A549 (cell line): Measurements from ENCODE around the gene PRKN. TPM values are rescaled to one million over a fixed set of nuclear protein-coding genes. Genes with fewer than 3 reads are reported as not detected.

Experiments used
- ATAC-seq, 2 experiments: fragments of 200-7000 bp in 1 of 2; fragments of >200 bp in 1 of 2; cut with Nextera tagmentation in 1 of 2; cut with Tn5 transposase in 1 of 2; 3 replicates each; pipeline versions ENCODE4 v1.8.0 to v1.9.1; 2018 to 2020; ENCODE audit warnings: mild to moderate bottlenecking in 1 of 2, moderate library complexity in 1 of 2
- CTCF ChIA-PET: fragments of 300-600 bp; sonication (Branson Sonifier 250); formaldehyde crosslinking; extraction: SDS; loops from one replicate; lab custom pipeline; 2021; ENCODE audit warnings: antibody characterized with exemption, inconsistent platforms; lab: Yijun Ruan, JAX
- POLR2A ChIA-PET: fragments of 350-600 bp; formaldehyde crosslinking; extraction: SDS; loops from one replicate; lab custom pipeline; 2021; ENCODE audit warnings: antibody characterized with exemption, inconsistent platforms; lab: Yijun Ruan, JAX
- DNase-seq, 2 experiments: peaks; one replicate each; pipeline versions ENCODE4 v3.0.0 to v3.0.0-alpha.2; 2011 to 2016; ENCODE audit warnings: low read depth in 1 of 2, low spot score in 1 of 2
- FAIRE-seq: peaks from 2 replicates; lab custom pipeline; 2011; peaks lifted over from hg19 to GRCh38; lab: Jason Lieb, UNC
- H3K27ac ChIP-seq, 2 experiments: fragments of >200 bp; sonication (Bioruptor Twin); formaldehyde crosslinking; 3 replicates each; pipeline ENCODE4 v1.5.1; 2016 to 2017
- H3K4me1 ChIP-seq: fragments of >200 bp; sonication (Bioruptor Twin); formaldehyde crosslinking; 3 replicates; pipeline ENCODE4 v1.6.1; 2016
- H3K4me2 ChIP-seq: fragments of >200 bp; sonication (Bioruptor Twin); formaldehyde crosslinking; 3 replicates; pipeline ENCODE4 v1.6.1; 2016
- H3K4me3 ChIP-seq: fragments of >200 bp; sonication (Bioruptor Twin); formaldehyde crosslinking; 3 replicates; pipeline ENCODE4 v1.5.1; 2016
- H3K9me3 ChIP-seq: fragments of >200 bp; sonication (Bioruptor Twin); formaldehyde crosslinking; 3 replicates; pipeline ENCODE4 v1.6.1; 2016
- BHLHE40 ChIP-seq: IDR thresholded peaks from 2 replicates; pipeline ENCODE4 v1.6.1; 2012; ENCODE audit warnings: low read depth, low read length, inconsistent platforms
- CHD2 ChIP-seq: fragments of 150-350 bp; IDR thresholded peaks from 2 replicates; pipeline ENCODE4 v1.6.1; 2014; ENCODE audit warnings: low read length; ENCODE audit not compliant: partially characterized antibody
- EHF ChIP-seq: fragments of 250-450 bp; sonication (Bioruptor Pico); IDR thresholded peaks from 2 replicates; pipeline ENCODE4 v1.5.0; 2020; ENCODE audit warnings: mild to moderate bottlenecking
- EP300 ChIP-seq, 2 experiments: fragments of >200 bp; sonication (Bioruptor Twin); formaldehyde crosslinking; IDR thresholded peaks; 2 replicates in 1 of 2; 3 replicates in 1 of 2; pipeline ENCODE4 v1.6.1; 2016 to 2017
- FOSB ChIP-seq: fragments of 250-450 bp; sonication (Bioruptor Pico); IDR thresholded peaks from 2 replicates; pipeline ENCODE4 v1.5.0; 2020; ENCODE audit warnings: mild to moderate bottlenecking, moderate library complexity
- FOXS1 ChIP-seq: fragments of 250-450 bp; sonication (Bioruptor Pico); IDR thresholded peaks from 2 replicates; pipeline ENCODE4 v1.5.0; 2020; ENCODE audit warnings: mild to moderate bottlenecking, moderate library complexity
- HDAC2 ChIP-seq: fragments of 200-600 bp; sonication (generic); IDR thresholded peaks from 2 replicates; pipeline ENCODE4 v1.6.1; 2016
- HES2 ChIP-seq: fragments of >200 bp; sonication (Bioruptor Twin); formaldehyde crosslinking; IDR thresholded peaks from 2 replicates; pipeline ENCODE4 v1.6.1; 2016
- HOXA7 ChIP-seq: fragments of 250-450 bp; sonication (Bioruptor Pico); IDR thresholded peaks from 2 replicates; pipeline ENCODE4 v1.5.0; 2020; ENCODE audit warnings: mild to moderate bottlenecking, moderate library complexity
- HOXB5 ChIP-seq: fragments of 250-450 bp; sonication (Bioruptor Pico); IDR thresholded peaks from 2 replicates; pipeline ENCODE4 v1.5.0; 2020; ENCODE audit warnings: mild to moderate bottlenecking, moderate library complexity
- JUN ChIP-seq, 2 experiments: fragments of >200 bp; sonication (Bioruptor Twin); formaldehyde crosslinking; IDR thresholded peaks; 2 replicates in 1 of 2; 3 replicates in 1 of 2; pipeline ENCODE4 v1.6.1; 2016 to 2017
- NR3C1 ChIP-seq: fragments of >200 bp; sonication (Bioruptor Twin); formaldehyde crosslinking; IDR thresholded peaks from 3 replicates; pipeline ENCODE4 v1.6.1; 2017
- PBX3 ChIP-seq: IDR thresholded peaks from 2 replicates; pipeline ENCODE4 v1.6.1; 2012
- RARB ChIP-seq: fragments of 250-450 bp; sonication (Bioruptor Pico); IDR thresholded peaks from 2 replicates; pipeline ENCODE4 v1.8.0; 2021; ENCODE audit warnings: mild to moderate bottlenecking, moderate library complexity
- RCOR1 ChIP-seq: fragments of 150-350 bp; IDR thresholded peaks from 2 replicates; pipeline ENCODE4 v1.6.1; 2014; ENCODE audit warnings: antibody characterized with exemption, low read length, low read depth
- TFCP2L1 ChIP-seq: fragments of 250-450 bp; sonication (Bioruptor Pico); IDR thresholded peaks from 2 replicates; pipeline ENCODE4 v1.5.0; 2021; ENCODE audit warnings: mild to moderate bottlenecking
- TP53 ChIP-seq: fragments of 250-450 bp; sonication (Bioruptor Pico); IDR thresholded peaks from 2 replicates; pipeline ENCODE4 v1.5.0; 2021; ENCODE audit warnings: mild to moderate bottlenecking, moderate library complexity
- WGBS: methylation state at CpG from one replicate; pipeline ENCODE4 v1.1.6; 2017; ENCODE audit errors: missing lambda C conversion rate; 5-methylcytosine and 5-hydroxymethylcytosine counted together
- polyA plus RNA-seq, 4 experiments: library from polyadenylated mRNA; depleted of rRNA in 3 of 4; stranded (reverse); fragments of >200 nt; fragmentation: RNase III in 1 of 4; extraction: RNeasy Plus Mini Kit Qiagen cat#74134 plus additional on column Dnase treatment in 1 of 4; gene quantifications; 2 replicates in 3 of 4; 3 replicates in 1 of 4; pipeline ENCODE4 v1.2.3, GENCODE V29; 2011 to 2017
- TF ChIP-seq, protein P1 (sequence below): fragments of >200 bp; sonication (Bioruptor Twin); formaldehyde crosslinking; IDR thresholded peaks from 3 replicates; pipeline ENCODE4 v1.5.1; 2016
- TF ChIP-seq, protein P2 (sequence below): fragments of 200-600 bp; sonication (generic); IDR thresholded peaks from 2 replicates; pipeline ENCODE4 v1.6.1; 2016; ENCODE audit warnings: antibody characterized with exemption, mild to moderate bottlenecking, moderate library complexity
- TF ChIP-seq, protein P3 (sequence below): fragments of 450-650 bp; IDR thresholded peaks from 2 replicates; pipeline ENCODE4 v1.6.1; 2014; ENCODE audit warnings: antibody characterized with exemption

Gene PRKN
- polyA plus RNA-seq, 2 of the 4 experiments (the other 2 are of a cell fraction) = 0.36 to 0.39 TPM

DNA sequence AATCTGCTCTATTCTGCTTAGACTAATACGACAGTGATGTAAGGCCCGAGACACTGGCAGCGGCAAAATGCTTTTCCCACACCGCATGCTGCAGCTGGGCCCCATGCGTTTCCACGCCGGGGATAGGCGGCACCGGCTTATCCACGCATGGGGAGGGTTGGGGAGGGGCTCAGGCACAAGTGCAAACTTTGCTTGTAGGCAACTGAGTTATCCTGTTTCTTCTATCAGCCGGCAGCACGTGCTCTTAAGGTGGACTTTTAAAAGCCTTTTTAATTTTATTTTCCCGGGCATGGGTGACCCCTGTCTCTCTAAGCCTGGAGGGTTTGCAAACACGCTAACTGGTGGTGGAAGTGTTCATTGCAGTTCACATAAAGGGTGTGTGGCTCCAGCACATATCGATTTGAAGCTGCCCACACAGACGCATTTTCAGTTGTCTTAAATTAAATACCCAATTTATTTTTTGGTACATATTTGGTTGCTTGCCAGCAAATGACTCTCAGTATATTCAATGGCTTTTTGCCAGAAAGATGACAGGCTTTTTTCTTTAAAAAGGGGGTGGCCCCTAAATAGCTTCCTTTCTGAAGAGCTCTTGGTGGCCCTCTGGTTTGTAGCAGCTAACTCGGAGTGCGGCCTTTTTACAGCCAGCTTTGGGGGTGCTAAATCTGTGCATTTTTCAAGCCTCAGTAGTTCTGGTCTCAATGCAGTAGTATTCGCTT, 891.9 kb downstream of the PRKN start:
- H3K4me3 ChIP-seq = no peak overlapping the region
- FAIRE-seq (no peak), ATAC-seq (no peak), DNase-seq (no peak)
- no peak overlapping the region for H3K4me2 ChIP-seq
- no peaks in the 10 kb centered on the region for H3K9me3 ChIP-seq
- H3K27ac ChIP-seq = no peak overlapping the region
- WGBS = 76% methylated on average over 19 of the region's 19 CpGs
- peaks cover 5% of the 10 kb centered on the region; the same call in 1 of the 3 replicates for H3K4me1 ChIP-seq
- ChIA-PET POLR2A (no interaction called here), CTCF (interaction anchor here (1.5 kb wide), 2 partner anchors 221 to 437 kb away, joined by 3 to 4 read pairs; no protein-coding TSS in a partner anchor)
- TF ChIP-seq TFCP2L1 (CRISPR knock-in tag) (no peak), JUN (IDR thresholded peaks at IDR 0.05) (no peak), RCOR1 (no peak), CHD2 (no peak), EHF (CRISPR knock-in tag) (no peak), EP300 (IDR thresholded peaks at IDR 0.05) (no peak), HES2 (no peak), FOSB (no peak), FOXS1 (CRISPR knock-in tag) (no peak)
- TF ChIP-seq, protein P1, sequence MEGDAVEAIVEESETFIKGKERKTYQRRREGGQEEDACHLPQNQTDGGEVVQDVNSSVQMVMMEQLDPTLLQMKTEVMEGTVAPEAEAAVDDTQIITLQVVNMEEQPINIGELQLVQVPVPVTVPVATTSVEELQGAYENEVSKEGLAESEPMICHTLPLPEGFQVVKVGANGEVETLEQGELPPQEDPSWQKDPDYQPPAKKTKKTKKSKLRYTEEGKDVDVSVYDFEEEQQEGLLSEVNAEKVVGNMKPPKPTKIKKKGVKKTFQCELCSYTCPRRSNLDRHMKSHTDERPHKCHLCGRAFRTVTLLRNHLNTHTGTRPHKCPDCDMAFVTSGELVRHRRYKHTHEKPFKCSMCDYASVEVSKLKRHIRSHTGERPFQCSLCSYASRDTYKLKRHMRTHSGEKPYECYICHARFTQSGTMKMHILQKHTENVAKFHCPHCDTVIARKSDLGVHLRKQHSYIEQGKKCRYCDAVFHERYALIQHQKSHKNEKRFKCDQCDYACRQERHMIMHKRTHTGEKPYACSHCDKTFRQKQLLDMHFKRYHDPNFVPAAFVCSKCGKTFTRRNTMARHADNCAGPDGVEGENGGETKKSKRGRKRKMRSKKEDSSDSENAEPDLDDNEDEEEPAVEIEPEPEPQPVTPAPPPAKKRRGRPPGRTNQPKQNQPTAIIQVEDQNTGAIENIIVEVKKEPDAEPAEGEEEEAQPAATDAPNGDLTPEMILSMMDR = no peak

DNA sequence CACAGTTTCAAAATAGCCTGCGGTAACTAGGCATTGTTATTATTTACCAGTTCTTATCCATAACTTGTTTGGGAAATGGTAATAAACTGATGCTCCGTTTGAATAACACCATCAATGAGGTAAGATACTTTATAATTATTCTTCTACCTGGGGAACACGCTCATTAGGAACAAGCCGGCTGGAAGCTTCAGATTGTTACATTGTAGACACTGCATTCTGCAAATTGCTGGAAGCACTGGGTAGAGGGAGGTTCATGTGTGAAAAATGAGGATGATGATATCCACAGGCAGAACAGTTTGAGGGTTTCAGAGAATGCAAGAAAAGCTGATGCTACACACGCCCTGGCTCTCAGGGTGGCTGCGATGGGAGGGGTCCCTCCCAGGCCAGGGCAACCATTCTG, 893.1 kb downstream of the PRKN start:
- FAIRE-seq = no peak

GRCh38 chr6:161833099-161833860, 894.3 kb downstream of the PRKN start:
- TF ChIP-seq PBX3 = no peak
- TF ChIP-seq BHLHE40 = no peak
- TF ChIP-seq HDAC2 = no peak
- TF ChIP-seq NR3C1 = no peak
- no peak for TF ChIP-seq TP53 (CRISPR knock-in tag)
- no peak for TF ChIP-seq HOXA7 (CRISPR knock-in tag)
- TF ChIP-seq RARB = no peak
- TF ChIP-seq, protein P2, sequence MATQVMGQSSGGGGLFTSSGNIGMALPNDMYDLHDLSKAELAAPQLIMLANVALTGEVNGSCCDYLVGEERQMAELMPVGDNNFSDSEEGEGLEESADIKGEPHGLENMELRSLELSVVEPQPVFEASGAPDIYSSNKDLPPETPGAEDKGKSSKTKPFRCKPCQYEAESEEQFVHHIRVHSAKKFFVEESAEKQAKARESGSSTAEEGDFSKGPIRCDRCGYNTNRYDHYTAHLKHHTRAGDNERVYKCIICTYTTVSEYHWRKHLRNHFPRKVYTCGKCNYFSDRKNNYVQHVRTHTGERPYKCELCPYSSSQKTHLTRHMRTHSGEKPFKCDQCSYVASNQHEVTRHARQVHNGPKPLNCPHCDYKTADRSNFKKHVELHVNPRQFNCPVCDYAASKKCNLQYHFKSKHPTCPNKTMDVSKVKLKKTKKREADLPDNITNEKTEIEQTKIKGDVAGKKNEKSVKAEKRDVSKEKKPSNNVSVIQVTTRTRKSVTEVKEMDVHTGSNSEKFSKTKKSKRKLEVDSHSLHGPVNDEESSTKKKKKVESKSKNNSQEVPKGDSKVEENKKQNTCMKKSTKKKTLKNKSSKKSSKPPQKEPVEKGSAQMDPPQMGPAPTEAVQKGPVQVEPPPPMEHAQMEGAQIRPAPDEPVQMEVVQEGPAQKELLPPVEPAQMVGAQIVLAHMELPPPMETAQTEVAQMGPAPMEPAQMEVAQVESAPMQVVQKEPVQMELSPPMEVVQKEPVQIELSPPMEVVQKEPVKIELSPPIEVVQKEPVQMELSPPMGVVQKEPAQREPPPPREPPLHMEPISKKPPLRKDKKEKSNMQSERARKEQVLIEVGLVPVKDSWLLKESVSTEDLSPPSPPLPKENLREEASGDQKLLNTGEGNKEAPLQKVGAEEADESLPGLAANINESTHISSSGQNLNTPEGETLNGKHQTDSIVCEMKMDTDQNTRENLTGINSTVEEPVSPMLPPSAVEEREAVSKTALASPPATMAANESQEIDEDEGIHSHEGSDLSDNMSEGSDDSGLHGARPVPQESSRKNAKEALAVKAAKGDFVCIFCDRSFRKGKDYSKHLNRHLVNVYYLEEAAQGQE = no peak
- no peaks in the 10 kb centered on the region for H3K9me3 ChIP-seq
- POLR2A ChIA-PET = no interaction called here
- ATAC-seq = no peak
- H3K4me1 ChIP-seq = peaks cover 5% of the 10 kb centered on the region; the same call in 1 of the 3 replicates
- CTCF ChIA-PET = interaction anchor here (1.0 to 1.5 kb wide), 2 partner anchors 214 to 335 kb away, joined by 3 to 5 read pairs; no protein-coding TSS in a partner anchor
- H3K27ac ChIP-seq = no peak overlapping the region
- 66% methylated on average over 18 of the region's 18 CpGs for WGBS
- no peak overlapping the region for H3K4me3 ChIP-seq
- H3K4me2 ChIP-seq = no peak overlapping the region
- DNase-seq = no peak
- no peak for FAIRE-seq

More for the DNA sequence above, 893.1 kb downstream of the PRKN start:
- DNase-seq (no peak), ATAC-seq (no peak)
- no peak overlapping the region for H3K4me2 ChIP-seq
- H3K9me3 ChIP-seq = no peaks in the 10 kb centered on the region
- H3K4me3 ChIP-seq = no peak overlapping the region
- TF ChIP-seq PBX3 = no peak
- TF ChIP-seq CHD2 = no peak
- TF ChIP-seq, protein P3, sequence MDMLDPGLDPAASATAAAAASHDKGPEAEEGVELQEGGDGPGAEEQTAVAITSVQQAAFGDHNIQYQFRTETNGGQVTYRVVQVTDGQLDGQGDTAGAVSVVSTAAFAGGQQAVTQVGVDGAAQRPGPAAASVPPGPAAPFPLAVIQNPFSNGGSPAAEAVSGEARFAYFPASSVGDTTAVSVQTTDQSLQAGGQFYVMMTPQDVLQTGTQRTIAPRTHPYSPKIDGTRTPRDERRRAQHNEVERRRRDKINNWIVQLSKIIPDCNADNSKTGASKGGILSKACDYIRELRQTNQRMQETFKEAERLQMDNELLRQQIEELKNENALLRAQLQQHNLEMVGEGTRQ = no peak
- no peak for TF ChIP-seq HOXB5 (CRISPR knock-in tag)
- no peak for TF ChIP-seq EP300 (IDR thresholded peaks at IDR 0.05)
- H3K4me1 ChIP-seq = peaks cover 5% of the 10 kb centered on the region; the same call in 1 of the 3 replicates
- no peak overlapping the region for H3K27ac ChIP-seq
- CTCF ChIA-PET = interaction anchor here (1.5 kb wide), 1 partner anchor 216 kb away, joined by 5 read pairs; no protein-coding TSS in a partner anchor
- POLR2A ChIA-PET = no interaction called here
- 59% methylated on average over 6 of the region's 6 CpGs for WGBS
